D721Med (cell line): Measurements from ENCODE around the gene TP53BP2.

ENCODE experiments used
- DNase-seq: peaks from one replicate; pipeline ENCODE4 v3.0.0; 2011; ENCODE audit warnings: low spot score; ENCODE audit not compliant: insufficient read length
- FAIRE-seq: peaks from 2 replicates; lab custom pipeline; 2011; peaks lifted over from hg19 to GRCh38; lab: Jason Lieb, UNC
- TF ChIP-seq, protein P1 (sequence below): IDR thresholded peaks from 2 replicates; pipeline ENCODE4 v1.5.1; 2012; ENCODE audit warnings: mild to moderate bottlenecking, control low read depth; ENCODE audit not compliant: insufficient read depth; ENCODE audit errors: missing control alignments

The TP53BP2 gene

GRCh38 chr1:223860051-223860622, 14.4 kb upstream of the TP53BP2 start:
- FAIRE-seq (no peak), DNase-seq (no peak)
- TF ChIP-seq, protein P1, sequence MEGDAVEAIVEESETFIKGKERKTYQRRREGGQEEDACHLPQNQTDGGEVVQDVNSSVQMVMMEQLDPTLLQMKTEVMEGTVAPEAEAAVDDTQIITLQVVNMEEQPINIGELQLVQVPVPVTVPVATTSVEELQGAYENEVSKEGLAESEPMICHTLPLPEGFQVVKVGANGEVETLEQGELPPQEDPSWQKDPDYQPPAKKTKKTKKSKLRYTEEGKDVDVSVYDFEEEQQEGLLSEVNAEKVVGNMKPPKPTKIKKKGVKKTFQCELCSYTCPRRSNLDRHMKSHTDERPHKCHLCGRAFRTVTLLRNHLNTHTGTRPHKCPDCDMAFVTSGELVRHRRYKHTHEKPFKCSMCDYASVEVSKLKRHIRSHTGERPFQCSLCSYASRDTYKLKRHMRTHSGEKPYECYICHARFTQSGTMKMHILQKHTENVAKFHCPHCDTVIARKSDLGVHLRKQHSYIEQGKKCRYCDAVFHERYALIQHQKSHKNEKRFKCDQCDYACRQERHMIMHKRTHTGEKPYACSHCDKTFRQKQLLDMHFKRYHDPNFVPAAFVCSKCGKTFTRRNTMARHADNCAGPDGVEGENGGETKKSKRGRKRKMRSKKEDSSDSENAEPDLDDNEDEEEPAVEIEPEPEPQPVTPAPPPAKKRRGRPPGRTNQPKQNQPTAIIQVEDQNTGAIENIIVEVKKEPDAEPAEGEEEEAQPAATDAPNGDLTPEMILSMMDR = no peak

GRCh38 chr1:223859058-223859457, 13.3 kb upstream of the TP53BP2 start:
- no peak for FAIRE-seq
- TF ChIP-seq, protein P1 = no peak
- no peak for DNase-seq

GRCh38 chr1:223856386-223856785, 10.6 kb upstream of the TP53BP2 start:
- no peak for FAIRE-seq
- DNase-seq = no peak

GRCh38 chr1:223853748-223854147, 8.0 kb upstream of the TP53BP2 start:
- no peak for DNase-seq
- FAIRE-seq = no peak
- TF ChIP-seq, protein P1 = no peak

More at GRCh38 chr1:223856386-223856785, 10.6 kb upstream of the TP53BP2 start:
- TF ChIP-seq, protein P1 = no peak

GRCh38 chr1:223853275-223853674, 7.5 kb upstream of the TP53BP2 start:
- DNase-seq (no peak), FAIRE-seq (no peak)
- TF ChIP-seq, protein P1 = no peak

DNA sequence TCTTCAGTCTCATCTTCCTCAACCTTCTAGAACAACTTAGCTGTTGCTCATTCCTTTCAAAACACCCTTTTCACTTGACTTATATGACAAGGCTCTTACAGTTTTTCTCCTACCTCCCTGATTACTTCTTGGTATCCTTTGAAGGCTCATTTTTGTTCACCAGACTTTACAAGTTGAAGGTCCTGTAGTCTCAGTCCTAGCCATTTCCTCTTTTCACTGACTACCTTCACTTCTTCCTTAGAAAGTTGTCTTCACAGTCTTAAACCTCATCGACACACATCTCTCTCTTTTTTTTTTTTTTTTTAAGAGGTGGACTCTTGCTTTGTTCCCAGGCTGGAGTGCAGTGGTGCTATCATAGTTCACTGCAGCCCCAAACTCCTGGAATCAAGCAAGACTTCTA, 6.6 kb upstream of the TP53BP2 start:
- no peak for DNase-seq
- TF ChIP-seq, protein P1 = no peak
- FAIRE-seq = no peak
